Measurements from ENCODE around the gene LSM7. TPM values are rescaled to one million over a fixed set of nuclear protein-coding genes. Genes with fewer than 3 reads are reported as not detected.
A peak's percentile ranks its signal among the peaks of the same experiment; 100 is the strongest.

The LSM7 gene
- total and polyA plus RNA-seq, 2 experiments from 2014 or later: 91.4 to 118 TPM

- Histone ChIP-seq H3K79me2 (ENCODE audit: insufficient read depth) (no peaks in the 10 kb centered on the region), H3F3A (ENCODE audit: insufficient read depth) (no peaks in the 10 kb centered on the region), H3K9me3 (ENCODE audit: low read depth) (no peaks in the 10 kb centered on the region), H3K9me2 (ENCODE audit: insufficient read depth) (no peaks in the 10 kb centered on the region), H3K4me1 (ENCODE audit: insufficient read depth) (no peaks in the 10 kb centered on the region; the same call in 1 of the 2 replicates), H3K27ac (no peak overlapping the region), H3K4me3 (no peak overlapping the region), H2AFZ (no peak overlapping the region), H3K4me2 (ENCODE audit: unreplicated experiment) (no peak overlapping the region), H4K20me1 (ENCODE audit: insufficient read depth) (no peaks in the 10 kb centered on the region), H3K9ac (no peak overlapping the region), H3K27me3 (replicated peaks; ENCODE audit: insufficient read depth) (peaks cover 17% of the 10 kb centered on the region), H3K36me3 (ENCODE audit: low read depth) (no peaks in the 10 kb centered on the region)
- in situ Hi-C loops (cut with MboI): no loop called here
- DNase-seq: peak; percentile 62
- WGBS, 2 experiments (ENCODE audit: low coverage in 1 of 2, low lambda C conversion rate in 2 of 2, missing lambda C conversion rate in 2 of 2): 51 to 54% methylated on average over 16 to 17 of the region's 17 CpGs
- TF ChIP-seq EZH2phosphoT487 (IDR thresholded peaks at IDR 0.05; ENCODE audit: insufficient read depth, low read depth): no peak
- no peak for TF ChIP-seq EZH2 (IDR thresholded peaks at IDR 0.05; ENCODE audit: insufficient read depth, poor library complexity, severe bottlenecking)
Observed at GRCh38 chr19:2309734-2310362, 18.5 kb downstream of the LSM7 start.

- Histone ChIP-seq H3K27me3 (replicated peaks; ENCODE audit: insufficient read depth) (peaks cover 19% of the 10 kb centered on the region), H3K9me3 (ENCODE audit: low read depth) (no peaks in the 10 kb centered on the region), H2AFZ (no peak within 1 kb of the TSS), H3K9ac (no peak within 1 kb of the TSS), H3K36me3 (ENCODE audit: low read depth) (no peaks in the 10 kb centered on the region), H3K79me2 (ENCODE audit: insufficient read depth) (no peaks in the 10 kb centered on the region), H3K27ac (no peak within 1 kb of the TSS), H4K20me1 (ENCODE audit: insufficient read depth) (no peaks in the 10 kb centered on the region), H3K4me2 (ENCODE audit: unreplicated experiment) (no peak within 1 kb of the TSS), H3K9me2 (ENCODE audit: insufficient read depth) (no peaks in the 10 kb centered on the region), H3K4me1 (ENCODE audit: insufficient read depth) (no peaks in the 10 kb centered on the region; the same call in 1 of the 2 replicates), H3K4me3 (peak within 1 kb of the TSS; percentile 32; the same call in 1 of the 2 replicates), H3F3A (ENCODE audit: insufficient read depth) (no peaks in the 10 kb centered on the region)
- peak; percentile 27 for DNase-seq
- in situ Hi-C loops (cut with MboI): no loop called here
- no peak for TF ChIP-seq EZH2 (IDR thresholded peaks at IDR 0.05; ENCODE audit: insufficient read depth, poor library complexity, severe bottlenecking)
- WGBS, 2 experiments (ENCODE audit: low coverage in 1 of 2, low lambda C conversion rate in 2 of 2, missing lambda C conversion rate in 2 of 2): 6 to 15% methylated on average over 4 to 33 of the region's 63 CpGs
Observed at GRCh38 chr19:2308114-2308556, 20.3 kb downstream of the LSM7 start, which contains the start of gene LINGO3. Gene LINGO3, minus strand, starts transcription at chr19:2308154. Its CDS starts 16,378 bp downstream, at chr19:2291776.

- TF ChIP-seq EZH2phosphoT487 (IDR thresholded peaks at IDR 0.05; ENCODE audit: insufficient read depth, low read depth): no peak
- Histone ChIP-seq H3F3A (ENCODE audit: insufficient read depth) (no peaks in the 10 kb centered on the region), H3K4me2 (ENCODE audit: unreplicated experiment) (no peak overlapping the region), H2AFZ (no peak overlapping the region), H3K79me2 (ENCODE audit: insufficient read depth) (no peaks in the 10 kb centered on the region), H4K20me1 (ENCODE audit: insufficient read depth) (no peaks in the 10 kb centered on the region), H3K27me3 (replicated peaks; ENCODE audit: insufficient read depth) (peaks cover 24% of the 10 kb centered on the region), H3K4me1 (ENCODE audit: insufficient read depth) (no peaks in the 10 kb centered on the region; the same call in 1 of the 2 replicates), H3K27ac (no peak overlapping the region), H3K4me3 (peak overlapping the region; percentile 31; the same call in 1 of the 2 replicates), H3K9me2 (ENCODE audit: insufficient read depth) (no peaks in the 10 kb centered on the region), H3K36me3 (ENCODE audit: low read depth) (no peaks in the 10 kb centered on the region), H3K9ac (no peak overlapping the region), H3K9me3 (ENCODE audit: low read depth) (no peaks in the 10 kb centered on the region)
- in situ Hi-C loops (cut with MboI): no loop called here
- WGBS, 2 experiments (ENCODE audit: low coverage in 1 of 2, low lambda C conversion rate in 2 of 2, missing lambda C conversion rate in 2 of 2): 7 to 18% methylated on average over 11 to 33 of the region's 33 CpGs
- no peak for DNase-seq
Observed at GRCh38 chr19:2307518-2308012, 20.8 kb downstream of the LSM7 start.

- Histone ChIP-seq H3K27ac (no peak overlapping the region), H3K36me3 (ENCODE audit: low read depth) (no peaks in the 10 kb centered on the region), H3K9me2 (ENCODE audit: insufficient read depth) (no peaks in the 10 kb centered on the region), H3K27me3 (replicated peaks; ENCODE audit: insufficient read depth) (peaks cover 24% of the 10 kb centered on the region), H3K4me2 (ENCODE audit: unreplicated experiment) (no peak overlapping the region), H3K4me3 (no peak overlapping the region), H3F3A (ENCODE audit: insufficient read depth) (no peaks in the 10 kb centered on the region), H4K20me1 (ENCODE audit: insufficient read depth) (no peaks in the 10 kb centered on the region), H3K79me2 (ENCODE audit: insufficient read depth) (no peaks in the 10 kb centered on the region), H3K4me1 (ENCODE audit: insufficient read depth) (no peaks in the 10 kb centered on the region; the same call in 1 of the 2 replicates), H3K9me3 (ENCODE audit: low read depth) (no peaks in the 10 kb centered on the region), H3K9ac (no peak overlapping the region), H2AFZ (no peak overlapping the region)
- TF ChIP-seq EZH2 (IDR thresholded peaks at IDR 0.05; ENCODE audit: insufficient read depth, poor library complexity, severe bottlenecking): no peak
- no peak for TF ChIP-seq EZH2phosphoT487 (IDR thresholded peaks at IDR 0.05; ENCODE audit: insufficient read depth, low read depth)
- WGBS, 2 experiments (ENCODE audit: low coverage in 1 of 2, low lambda C conversion rate in 2 of 2, missing lambda C conversion rate in 2 of 2): 52 to 53% methylated on average over 13 to 17 of the region's 17 CpGs
- DNase-seq: no peak
- in situ Hi-C loops (cut with MboI): no loop called here
Observed at GRCh38 chr19:2306971-2307370, 21.4 kb downstream of the LSM7 start.

Measured in GM23248 (cell line).